NCI-H2227 (cell line): ENCODE measurements around the gene ZNF770.

Source experiments
- DNase-seq: peaks from one replicate; lab custom pipeline; 2025; ENCODE audit not compliant: unreplicated experiment; lab: John Stamatoyannopoulos, UW

ZNF770 gene

DNA sequence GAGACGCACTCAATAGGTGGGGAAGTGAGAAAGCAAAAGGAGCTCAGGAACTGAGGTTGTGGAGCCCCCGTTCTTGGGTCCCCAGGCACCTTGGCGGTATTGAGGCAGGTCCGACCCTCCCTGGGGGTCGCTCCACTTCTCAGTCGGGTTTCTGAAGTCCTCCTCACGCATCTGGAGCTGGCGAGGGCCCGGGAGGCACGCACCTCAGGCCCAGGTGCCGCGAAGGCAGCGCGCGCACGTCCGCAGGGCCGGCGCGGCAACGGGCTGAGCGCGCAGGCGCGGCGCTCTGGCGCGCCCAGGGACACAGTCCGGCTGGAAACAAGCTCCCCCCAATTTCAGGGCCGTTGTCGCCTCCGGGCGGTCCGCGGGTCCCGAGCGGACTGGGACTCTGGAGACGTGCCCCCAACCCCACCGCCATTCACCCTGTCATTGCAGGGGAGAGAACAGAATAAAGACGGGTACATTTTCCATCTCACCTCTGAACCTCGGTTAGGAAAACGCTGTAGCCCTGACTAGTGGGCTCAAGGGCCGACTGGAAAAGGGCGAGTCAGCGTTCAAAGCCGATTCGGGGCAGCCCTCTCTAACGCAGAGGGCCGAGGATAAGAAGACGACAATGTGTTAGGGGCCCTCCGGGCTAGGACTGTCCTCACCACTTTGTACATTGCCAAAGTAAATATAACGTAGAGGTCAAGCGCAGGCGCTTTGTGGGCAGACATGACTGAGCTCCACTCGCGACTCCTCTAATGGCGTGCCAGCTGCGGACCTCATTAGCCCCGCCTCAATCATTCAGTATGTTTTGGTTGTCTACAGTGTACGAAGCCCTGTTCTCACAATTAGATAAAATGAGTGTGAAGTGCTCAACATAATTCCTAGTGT is at the start of gene ZNF770:
Gene ZNF770, minus strand, starts transcription at position 261 of the 876 bp plus-strand sequence. CDS start 4,853 bp downstream, outside the sequence.
- DNase-seq: peak; percentile 78

DNA sequence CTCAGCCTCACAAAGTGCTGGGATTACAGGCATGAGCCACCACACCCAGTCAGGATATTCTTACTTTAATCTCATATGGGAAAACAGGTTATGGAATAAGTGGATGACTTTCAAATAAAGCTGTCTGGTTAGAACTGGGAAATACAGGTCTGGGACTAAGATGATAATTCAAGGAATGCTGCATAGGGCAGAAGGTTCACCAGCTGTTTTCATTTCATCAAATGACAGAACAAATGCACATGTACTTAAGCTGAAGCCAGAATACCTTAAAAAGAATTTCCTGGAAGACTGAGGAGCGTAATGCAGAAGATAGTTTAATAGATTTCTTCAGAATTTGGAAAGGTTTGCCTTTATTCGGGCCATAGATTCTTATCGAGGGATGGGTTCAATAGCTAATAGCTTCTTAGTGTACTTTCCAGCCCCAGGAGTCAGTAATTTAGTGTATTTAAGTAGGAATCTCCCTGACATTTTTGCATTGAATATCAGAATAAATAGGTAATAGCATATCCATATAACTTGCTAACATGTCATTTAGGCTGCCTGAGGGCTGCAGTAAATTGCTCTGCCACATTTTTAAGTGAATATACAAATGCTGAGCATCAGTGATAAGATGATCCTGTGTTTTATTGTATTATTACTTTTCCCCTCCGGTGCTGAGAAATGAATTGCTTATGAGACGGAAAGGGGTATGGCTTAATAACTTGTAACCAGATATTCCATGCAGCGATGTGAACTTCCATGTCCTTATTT is 40.3 kb upstream of the ZNF770 start:
- DNase-seq: no peak

- no peak for DNase-seq
These were observed 35.7 kb upstream of the ZNF770 start for GRCh38 chr15:35023804-35024203.

DNA sequence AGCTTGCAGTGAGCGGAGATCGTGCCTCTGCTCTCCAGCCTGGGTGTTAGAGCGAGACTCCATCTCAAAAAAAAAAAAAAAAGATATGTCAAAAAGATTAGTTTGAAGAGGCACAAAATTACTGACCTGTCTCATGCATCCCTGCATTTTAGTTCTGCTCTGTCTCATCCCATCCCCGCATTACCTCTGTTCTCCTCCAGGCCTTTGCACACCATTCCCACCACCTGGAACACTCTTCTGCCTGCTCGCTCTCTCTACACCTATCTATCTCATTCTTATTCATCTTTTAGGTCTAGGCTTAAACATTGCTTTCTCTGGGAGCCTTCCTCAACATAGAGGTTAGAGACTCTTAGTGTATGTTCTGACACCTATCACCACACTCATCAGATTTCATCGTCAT is 32.9 kb upstream of the ZNF770 start:
- no peak for DNase-seq

DNA sequence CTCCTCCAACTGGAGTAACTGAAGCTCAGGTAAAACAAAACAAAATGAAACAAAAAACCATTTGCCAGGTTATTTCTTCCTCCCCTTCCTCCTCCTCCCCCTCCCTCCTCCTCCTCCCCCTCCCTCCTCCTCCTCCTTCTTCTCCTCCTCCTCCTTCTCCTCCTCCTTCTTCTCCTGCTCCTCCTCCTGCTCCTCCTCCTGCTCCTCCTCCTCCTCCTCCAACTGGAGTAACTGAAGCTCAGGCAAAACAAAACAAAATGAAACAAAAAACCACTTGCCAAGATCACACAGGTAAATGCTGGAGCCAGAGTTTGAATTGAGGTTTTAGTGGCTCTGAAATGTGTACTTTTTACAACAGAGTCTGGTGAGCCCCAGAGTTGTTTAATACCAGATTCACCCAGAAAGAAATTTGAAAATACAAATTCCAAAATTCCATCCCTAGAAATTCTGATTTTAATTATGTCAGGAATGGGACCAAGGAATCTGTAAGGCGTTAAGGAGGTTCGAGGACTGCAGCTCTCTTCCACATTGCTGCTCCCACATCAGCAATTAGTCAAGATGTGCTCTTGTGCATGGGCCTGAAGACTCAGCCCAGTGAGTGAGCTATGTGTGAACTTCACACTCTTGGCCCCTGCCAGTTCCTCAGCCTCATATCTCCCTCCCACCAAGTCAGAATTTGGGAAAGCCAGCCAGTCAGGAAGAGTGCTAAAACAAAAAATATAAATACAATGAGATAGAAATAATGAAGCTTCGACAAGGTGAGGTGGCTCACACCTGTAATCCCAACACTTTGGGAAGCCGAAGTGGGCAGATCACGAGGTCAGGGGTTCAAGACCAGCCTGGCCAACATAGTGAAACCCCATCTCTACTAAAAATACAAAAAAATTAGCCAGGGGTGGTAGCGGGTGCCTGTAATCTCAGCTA is 31.6 kb upstream of the ZNF770 start:
- DNase-seq: no peak

DNA sequence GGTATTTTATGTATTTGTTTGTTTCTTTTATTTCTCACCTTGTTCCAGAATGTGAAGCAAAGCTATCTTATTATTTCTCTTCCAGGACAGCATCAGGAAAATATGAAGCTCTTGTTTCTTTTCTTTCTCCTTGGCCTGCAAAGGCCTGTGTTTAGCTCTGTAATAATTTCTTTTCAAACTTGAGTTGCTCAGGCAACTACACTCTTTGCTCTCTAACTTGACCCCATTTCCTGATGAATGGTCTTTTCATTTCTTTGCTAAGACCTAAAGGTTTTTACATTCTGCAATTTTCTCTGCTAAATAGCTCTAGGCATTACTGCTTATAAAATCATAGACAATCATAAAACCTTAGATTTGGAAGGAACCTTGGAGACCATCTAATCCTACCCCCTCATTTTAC is 26.2 kb upstream of the ZNF770 start:
- DNase-seq: peak; percentile 27

- DNase-seq: no peak
These were observed 25.3 kb upstream of the ZNF770 start for GRCh38 chr15:35013370-35013769.

DNA sequence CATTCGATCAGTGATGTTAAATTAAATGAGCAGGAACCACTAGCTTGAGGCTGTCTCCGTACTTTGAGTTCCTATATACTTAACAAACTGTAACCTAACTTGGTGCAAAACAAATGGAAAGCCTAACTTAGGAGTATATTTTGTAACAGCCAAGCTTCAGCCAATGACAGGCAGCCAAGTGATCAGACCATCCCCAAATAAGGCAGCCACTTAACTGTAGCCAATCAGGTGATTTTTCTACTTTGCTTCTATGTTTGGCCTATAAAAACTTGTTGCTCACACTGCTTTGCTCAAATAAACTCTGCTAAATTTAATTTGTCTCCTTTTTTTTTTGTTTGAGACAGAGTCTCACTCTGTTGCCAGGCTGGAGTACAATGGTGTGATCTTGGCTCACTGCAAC is 19.3 kb upstream of the ZNF770 start:
- no peak for DNase-seq

GRCh38 chr15:35005933-35006332 is 17.8 kb upstream of the ZNF770 start:
- DNase-seq: no peak

DNA sequence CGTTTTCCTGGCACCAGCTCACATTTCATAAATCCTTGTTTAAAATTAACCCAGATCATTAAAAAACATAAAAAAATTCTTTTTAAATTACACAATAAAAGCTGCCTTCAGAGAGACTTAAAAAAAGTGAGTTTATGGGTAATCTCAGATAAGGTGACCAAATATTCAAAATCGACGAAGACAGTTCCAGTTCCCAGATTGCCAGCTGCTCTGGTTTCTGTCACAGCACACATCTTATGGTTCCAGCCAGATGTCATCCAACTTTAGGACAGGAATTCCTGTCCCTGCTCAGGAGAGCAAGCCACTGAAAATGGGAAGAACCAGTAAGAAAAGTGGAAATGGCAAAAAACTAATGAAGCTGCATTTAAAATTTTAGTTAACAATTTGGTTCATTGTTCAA is 15.8 kb upstream of the ZNF770 start:
- DNase-seq: no peak

DNA sequence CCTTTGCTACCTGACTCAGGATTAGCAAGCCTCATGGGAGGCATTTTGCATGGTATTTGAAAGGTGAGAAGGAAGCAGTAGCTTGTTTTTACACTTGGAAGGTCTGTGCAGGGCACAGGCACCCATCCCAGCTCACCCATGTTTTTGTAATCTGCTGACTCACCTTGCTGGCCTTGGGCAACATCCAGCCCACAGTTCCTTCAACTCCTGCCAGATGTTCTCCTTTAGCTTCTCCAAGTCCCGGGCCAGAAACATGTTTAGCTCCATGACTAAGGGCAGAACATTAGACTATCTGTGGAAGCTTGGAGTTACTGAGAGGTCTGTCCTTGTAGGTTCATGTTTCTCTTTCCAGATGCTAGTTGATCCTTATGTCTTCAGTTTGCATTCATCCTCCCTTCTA is 12.4 kb upstream of the ZNF770 start:
- no peak for DNase-seq

- no peak for DNase-seq
These were observed 11.8 kb upstream of the ZNF770 start for GRCh38 chr15:34999906-35000305.

DNA sequence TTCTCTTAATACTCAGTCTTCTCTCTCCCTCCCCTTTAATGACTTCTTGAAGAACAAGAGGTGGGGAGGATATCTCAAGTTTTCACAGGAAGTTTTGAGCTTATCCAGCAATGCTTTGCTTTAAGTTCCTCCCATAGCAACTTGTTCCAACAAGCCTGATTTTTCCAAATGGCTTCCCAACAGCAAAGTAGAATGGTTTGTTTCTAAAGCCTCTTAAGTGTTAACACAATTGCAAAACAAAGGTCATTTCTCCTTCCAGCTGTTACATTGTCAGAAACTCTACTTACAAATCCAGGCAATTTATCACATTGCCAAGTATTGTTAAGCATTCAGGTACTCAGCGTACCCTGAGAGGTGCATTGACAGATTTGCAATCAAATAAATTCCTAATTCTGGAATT is 6.8 kb upstream of the ZNF770 start:
- no peak for DNase-seq

GRCh38 chr15:34993877-34994276 is 5.8 kb upstream of the ZNF770 start:
- no peak for DNase-seq

GRCh38 chr15:34993412-34993811 is 5.3 kb upstream of the ZNF770 start:
- no peak for DNase-seq

DNA sequence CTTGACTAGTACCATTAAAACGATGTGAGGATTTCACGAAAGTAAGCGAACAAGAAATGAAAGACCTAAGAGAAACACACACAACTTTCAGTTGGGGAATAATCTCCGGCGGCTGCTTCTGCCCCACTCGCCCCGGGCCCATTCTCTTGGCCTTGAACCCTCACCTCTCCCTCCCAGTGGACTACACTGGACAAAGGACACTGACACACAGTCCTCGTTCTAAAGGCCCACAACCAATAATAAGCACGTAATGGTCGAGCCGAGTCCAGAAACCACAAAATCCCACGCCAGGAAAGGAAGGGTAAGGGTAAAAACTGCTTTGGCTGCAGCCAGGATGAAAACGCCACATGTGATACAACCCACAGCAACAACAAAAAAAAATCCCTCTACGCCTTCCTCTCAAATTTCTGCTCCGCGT is 469 bp downstream of the ZNF770 start:
- no peak for DNase-seq

- DNase-seq: no peak
These were observed 1.2 kb downstream of the ZNF770 start for GRCh38 chr15:34986771-34987480.

- DNase-seq: no peak
These were observed 1.8 kb downstream of the ZNF770 start for GRCh38 chr15:34986326-34986725.

DNA sequence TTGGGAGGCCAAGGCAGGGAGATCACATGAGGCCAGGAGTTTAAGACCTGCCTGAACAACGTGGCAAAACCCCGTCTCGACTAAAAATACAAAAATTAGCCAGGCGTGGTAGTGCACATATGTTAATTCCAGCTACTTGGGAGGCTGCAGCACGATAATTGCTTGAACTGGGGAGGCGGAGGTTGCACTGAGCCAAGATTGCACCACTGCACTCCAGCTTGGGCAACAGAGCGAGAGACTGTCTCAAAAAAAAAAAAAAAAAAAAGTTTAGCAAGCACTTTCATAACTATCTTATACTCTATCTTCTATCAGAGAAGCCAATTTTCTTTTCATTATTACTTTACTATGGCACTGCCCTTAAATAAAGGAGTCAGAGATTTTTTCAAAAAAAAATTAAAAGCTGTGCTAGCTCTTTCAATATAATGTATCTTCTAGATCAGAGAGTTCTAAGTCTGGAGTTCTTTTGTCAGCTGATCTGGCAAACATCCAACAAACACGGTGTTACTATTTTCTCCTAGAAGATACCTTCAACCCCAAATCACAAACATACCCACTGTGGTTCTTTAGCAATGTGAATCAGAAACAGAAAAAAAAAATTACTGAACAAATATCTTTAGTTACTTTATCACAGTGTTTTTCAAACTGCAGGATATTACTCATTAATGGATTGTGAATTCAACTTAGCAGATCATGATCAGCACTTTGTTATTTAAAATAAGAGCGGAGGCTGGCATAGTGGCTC is 3.0 kb downstream of the ZNF770 start:
- no peak for DNase-seq

- DNase-seq: no peak
These were observed 11.3 kb downstream of the ZNF770 start for GRCh38 chr15:34976743-34977142.
